ENCODE measurements around the gene TGFBI.

Gene TGFBI

GRCh38 chr5:136028782-136029742 lies at the start of gene TGFBI:
Gene TGFBI (plus strand): TSS chr5:136028988. CDS start chr5:136029056, 68 bp downstream.
- Histone ChIP-seq H3K9me3 (ENCODE audit: control insufficient read depth, insufficient read depth, low read depth, low read length) (no peaks in the 10 kb centered on the region), H3K4me3 (ENCODE audit: low read depth, low read length) (peak within 1 kb of the TSS; percentile 78), H3K4me1 (ENCODE audit: control insufficient read depth, insufficient read depth, low read length) (peaks cover 4% of the 10 kb centered on the region; the same call in 1 of the 2 replicates), H3K27ac (ENCODE audit: low read depth, low read length) (no peak within 1 kb of the TSS), H3K9ac (ENCODE audit: low read length) (peak within 1 kb of the TSS; percentile 56), H3K36me3 (ENCODE audit: control insufficient read depth, insufficient read depth, low read length) (no peaks in the 10 kb centered on the region), H3K27me3 (ENCODE audit: control insufficient read depth, insufficient read depth, low read length) (peaks cover 67% of the 10 kb centered on the region)

- Histone ChIP-seq H3K4me1 (ENCODE audit: control insufficient read depth, insufficient read depth, low read length) (peaks cover 13% of the 10 kb centered on the region), H3K36me3 (ENCODE audit: control insufficient read depth, insufficient read depth, low read length) (no peaks in the 10 kb centered on the region), H3K27ac (ENCODE audit: low read depth, low read length) (no peak overlapping the region), H3K27me3 (ENCODE audit: control insufficient read depth, insufficient read depth, low read length) (peaks cover 7% of the 10 kb centered on the region; the same call in 1 of the 2 replicates), H3K4me3 (ENCODE audit: low read depth, low read length) (no peak overlapping the region), H3K9me3 (ENCODE audit: control insufficient read depth, insufficient read depth, low read depth, low read length) (no peaks in the 10 kb centered on the region), H3K9ac (ENCODE audit: low read length) (no peak overlapping the region)
Observed at GRCh38 chr5:135978993-135979392, 49.8 kb upstream of the TGFBI start.

GRCh38 chr5:135979510-135979909 lies 49.3 kb upstream of the TGFBI start:
- Histone ChIP-seq H3K9ac (ENCODE audit: low read length) (no peak overlapping the region), H3K27ac (ENCODE audit: low read depth, low read length) (no peak overlapping the region), H3K36me3 (ENCODE audit: control insufficient read depth, insufficient read depth, low read length) (no peaks in the 10 kb centered on the region), H3K4me3 (ENCODE audit: low read depth, low read length) (no peak overlapping the region), H3K9me3 (ENCODE audit: control insufficient read depth, insufficient read depth, low read depth, low read length) (no peaks in the 10 kb centered on the region), H3K27me3 (ENCODE audit: control insufficient read depth, insufficient read depth, low read length) (peaks cover 7% of the 10 kb centered on the region; the same call in 1 of the 2 replicates), H3K4me1 (ENCODE audit: control insufficient read depth, insufficient read depth, low read length) (peaks cover 13% of the 10 kb centered on the region)

GRCh38 chr5:135980620-135981019 lies 48.2 kb upstream of the TGFBI start:
- peaks cover 7% of the 10 kb centered on the region; the same call in 1 of the 2 replicates for H3K27me3 ChIP-seq (ENCODE audit: control insufficient read depth, insufficient read depth, low read length)
- H3K9ac ChIP-seq (ENCODE audit: low read length), result no peak overlapping the region
- H3K4me3 ChIP-seq (ENCODE audit: low read depth, low read length), result no peak overlapping the region
- no peaks in the 10 kb centered on the region for H3K36me3 ChIP-seq (ENCODE audit: control insufficient read depth, insufficient read depth, low read length)
- H3K4me1 ChIP-seq (ENCODE audit: control insufficient read depth, insufficient read depth, low read length), result peaks cover 4% of the 10 kb centered on the region
- H3K9me3 ChIP-seq (ENCODE audit: control insufficient read depth, insufficient read depth, low read depth, low read length), result no peaks in the 10 kb centered on the region
- no peak overlapping the region for H3K27ac ChIP-seq (ENCODE audit: low read depth, low read length)

GRCh38 chr5:135985951-135986350 lies 42.8 kb upstream of the TGFBI start:
- Histone ChIP-seq H3K36me3 (ENCODE audit: control insufficient read depth, insufficient read depth, low read length) (no peaks in the 10 kb centered on the region), H3K27me3 (ENCODE audit: control insufficient read depth, insufficient read depth, low read length) (no peaks in the 10 kb centered on the region), H3K9me3 (ENCODE audit: control insufficient read depth, insufficient read depth, low read depth, low read length) (no peaks in the 10 kb centered on the region), H3K27ac (ENCODE audit: low read depth, low read length) (no peak overlapping the region), H3K4me1 (ENCODE audit: control insufficient read depth, insufficient read depth, low read length) (no peaks in the 10 kb centered on the region), H3K9ac (ENCODE audit: low read length) (no peak overlapping the region), H3K4me3 (ENCODE audit: low read depth, low read length) (no peak overlapping the region)

- Histone ChIP-seq H3K27ac (ENCODE audit: low read depth, low read length) (no peak overlapping the region), H3K9me3 (ENCODE audit: control insufficient read depth, insufficient read depth, low read depth, low read length) (no peaks in the 10 kb centered on the region), H3K4me3 (ENCODE audit: low read depth, low read length) (no peak overlapping the region), H3K27me3 (ENCODE audit: control insufficient read depth, insufficient read depth, low read length) (no peaks in the 10 kb centered on the region), H3K9ac (ENCODE audit: low read length) (no peak overlapping the region), H3K36me3 (ENCODE audit: control insufficient read depth, insufficient read depth, low read length) (no peaks in the 10 kb centered on the region), H3K4me1 (ENCODE audit: control insufficient read depth, insufficient read depth, low read length) (no peaks in the 10 kb centered on the region)
Observed at GRCh38 chr5:135986401-135986800, 42.4 kb upstream of the TGFBI start.

- Histone ChIP-seq H3K4me1 (ENCODE audit: control insufficient read depth, insufficient read depth, low read length) (no peaks in the 10 kb centered on the region), H3K9ac (ENCODE audit: low read length) (no peak overlapping the region), H3K4me3 (ENCODE audit: low read depth, low read length) (no peak overlapping the region), H3K27ac (ENCODE audit: low read depth, low read length) (no peak overlapping the region), H3K36me3 (ENCODE audit: control insufficient read depth, insufficient read depth, low read length) (no peaks in the 10 kb centered on the region), H3K9me3 (ENCODE audit: control insufficient read depth, insufficient read depth, low read depth, low read length) (no peaks in the 10 kb centered on the region), H3K27me3 (ENCODE audit: control insufficient read depth, insufficient read depth, low read length) (no peaks in the 10 kb centered on the region)
Observed at GRCh38 chr5:135986891-135987401, 41.8 kb upstream of the TGFBI start.

GRCh38 chr5:135988546-135988945 lies 40.2 kb upstream of the TGFBI start:
- Histone ChIP-seq H3K4me1 (ENCODE audit: control insufficient read depth, insufficient read depth, low read length) (no peaks in the 10 kb centered on the region), H3K9ac (ENCODE audit: low read length) (no peak overlapping the region), H3K9me3 (ENCODE audit: control insufficient read depth, insufficient read depth, low read depth, low read length) (no peaks in the 10 kb centered on the region), H3K27me3 (ENCODE audit: control insufficient read depth, insufficient read depth, low read length) (no peaks in the 10 kb centered on the region), H3K27ac (ENCODE audit: low read depth, low read length) (no peak overlapping the region), H3K4me3 (ENCODE audit: low read depth, low read length) (no peak overlapping the region), H3K36me3 (ENCODE audit: control insufficient read depth, insufficient read depth, low read length) (no peaks in the 10 kb centered on the region)

GRCh38 chr5:135989686-135990085 lies 39.1 kb upstream of the TGFBI start:
- H3K9ac ChIP-seq (ENCODE audit: low read length), result no peak overlapping the region
- no peaks in the 10 kb centered on the region for H3K4me1 ChIP-seq (ENCODE audit: control insufficient read depth, insufficient read depth, low read length)
- H3K36me3 ChIP-seq (ENCODE audit: control insufficient read depth, insufficient read depth, low read length), result no peaks in the 10 kb centered on the region
- H3K9me3 ChIP-seq (ENCODE audit: control insufficient read depth, insufficient read depth, low read depth, low read length), result no peaks in the 10 kb centered on the region
- no peak overlapping the region for H3K27ac ChIP-seq (ENCODE audit: low read depth, low read length)
- H3K27me3 ChIP-seq (ENCODE audit: control insufficient read depth, insufficient read depth, low read length), result no peaks in the 10 kb centered on the region
- H3K4me3 ChIP-seq (ENCODE audit: low read depth, low read length), result no peak overlapping the region

GRCh38 chr5:135990528-135991255 lies 38.1 kb upstream of the TGFBI start:
- no peaks in the 10 kb centered on the region for H3K4me1 ChIP-seq (ENCODE audit: control insufficient read depth, insufficient read depth, low read length)
- no peak overlapping the region for H3K27ac ChIP-seq (ENCODE audit: low read depth, low read length)
- H3K4me3 ChIP-seq (ENCODE audit: low read depth, low read length), result no peak overlapping the region
- no peaks in the 10 kb centered on the region for H3K36me3 ChIP-seq (ENCODE audit: control insufficient read depth, insufficient read depth, low read length)
- H3K27me3 ChIP-seq (ENCODE audit: control insufficient read depth, insufficient read depth, low read length), result no peaks in the 10 kb centered on the region
- H3K9me3 ChIP-seq (ENCODE audit: control insufficient read depth, insufficient read depth, low read depth, low read length), result no peaks in the 10 kb centered on the region
- no peak overlapping the region for H3K9ac ChIP-seq (ENCODE audit: low read length)

- Histone ChIP-seq H3K4me3 (ENCODE audit: low read depth, low read length) (no peak overlapping the region), H3K36me3 (ENCODE audit: control insufficient read depth, insufficient read depth, low read length) (no peaks in the 10 kb centered on the region), H3K4me1 (ENCODE audit: control insufficient read depth, insufficient read depth, low read length) (no peaks in the 10 kb centered on the region), H3K27me3 (ENCODE audit: control insufficient read depth, insufficient read depth, low read length) (no peaks in the 10 kb centered on the region), H3K9ac (ENCODE audit: low read length) (no peak overlapping the region), H3K9me3 (ENCODE audit: control insufficient read depth, insufficient read depth, low read depth, low read length) (no peaks in the 10 kb centered on the region), H3K27ac (ENCODE audit: low read depth, low read length) (no peak overlapping the region)
Observed at GRCh38 chr5:135991429-135991828, 37.4 kb upstream of the TGFBI start.

Data from HUES6 (cell line).